Duodenal mucosa (tissue), 2 donors: ENCODE measurements around the gene UBE2E2.

ENCODE experiments used
- H3K27ac ChIP-seq: one replicate; pipeline ENCODE4 v1.7.0; 2013; ENCODE audit warnings: low read depth, low read length
- H3K27me3 ChIP-seq, 2 donors: one replicate each; pipeline ENCODE4 v1.7.0; 2013; ENCODE audit warnings: low read length in 2 of 2, control low read depth in 1 of 2; ENCODE audit not compliant: insufficient read depth in 2 of 2, control insufficient read depth in 1 of 2
- H3K36me3 ChIP-seq, 2 donors: one replicate each; pipeline ENCODE4 v1.7.0; 2013; ENCODE audit warnings: low read length in 2 of 2, control low read depth in 1 of 2; ENCODE audit not compliant: insufficient read depth in 2 of 2, control insufficient read depth in 1 of 2
- H3K4me1 ChIP-seq, 2 donors: one replicate each; pipeline ENCODE4 v1.7.0; 2013; ENCODE audit warnings: low read length in 2 of 2, control low read depth in 1 of 2; ENCODE audit not compliant: insufficient read depth in 2 of 2, control insufficient read depth in 1 of 2
- H3K4me3 ChIP-seq, 2 donors: one replicate each; pipeline ENCODE4 v1.7.0; 2013; ENCODE audit warnings: low read length in 2 of 2, low read depth in 1 of 2
- H3K9ac ChIP-seq, 2 donors: one replicate each; pipeline ENCODE4 v1.7.0; 2013; ENCODE audit warnings: low read length in 2 of 2, low read depth in 1 of 2
- H3K9me3 ChIP-seq, 2 donors: one replicate each; pipeline ENCODE4 v1.7.0; 2013; ENCODE audit warnings: low read length in 2 of 2, control low read depth in 1 of 2; ENCODE audit not compliant: control insufficient read depth in 1 of 2

UBE2E2 gene

GRCh38 chr3:23583980-23584740 is 381.0 kb downstream of the UBE2E2 start:
- no peak overlapping the region for H3K27ac ChIP-seq
- H3K4me3 ChIP-seq: no peak overlapping the region
- no peaks in the 10 kb centered on the region for H3K27me3 ChIP-seq
- no peaks in the 10 kb centered on the region for H3K36me3 ChIP-seq
- H3K9ac ChIP-seq: no peak overlapping the region
- peaks cover 0 to 5% of the 10 kb centered on the region in 2 donors for H3K4me1 ChIP-seq
- no peaks in the 10 kb centered on the region for H3K9me3 ChIP-seq

- Histone ChIP-seq H3K27ac (no peak overlapping the region), H3K9ac (no peak overlapping the region), H3K4me3 (no peak overlapping the region), H3K27me3 (no peaks in the 10 kb centered on the region), H3K4me1 (peaks cover 0 to 5% of the 10 kb centered on the region in 2 donors), H3K36me3 (no peaks in the 10 kb centered on the region), H3K9me3 (no peaks in the 10 kb centered on the region)
Observed at GRCh38 chr3:23587513-23587912, 384.4 kb downstream of the UBE2E2 start.

GRCh38 chr3:23588547-23588946 is 385.4 kb downstream of the UBE2E2 start:
- H3K9ac ChIP-seq: no peak overlapping the region
- H3K27ac ChIP-seq: no peak overlapping the region
- H3K9me3 ChIP-seq: no peaks in the 10 kb centered on the region
- no peaks in the 10 kb centered on the region for H3K36me3 ChIP-seq
- H3K4me3 ChIP-seq: no peak overlapping the region
- H3K27me3 ChIP-seq: no peaks in the 10 kb centered on the region
- peaks cover 0 to 5% of the 10 kb centered on the region in 2 donors for H3K4me1 ChIP-seq

GRCh38 chr3:23589602-23590001 is 386.5 kb downstream of the UBE2E2 start:
- Histone ChIP-seq H3K9me3 (no peaks in the 10 kb centered on the region), H3K27me3 (no peaks in the 10 kb centered on the region), H3K4me1 (peaks cover 0 to 5% of the 10 kb centered on the region in 2 donors), H3K9ac (no peak overlapping the region), H3K4me3 (no peak overlapping the region), H3K36me3 (no peaks in the 10 kb centered on the region), H3K27ac (no peak overlapping the region)

GRCh38 chr3:23590424-23591273 is 387.5 kb downstream of the UBE2E2 start:
- no peak overlapping the region for H3K4me3 ChIP-seq
- H3K9ac ChIP-seq: no peak overlapping the region
- H3K27me3 ChIP-seq: no peaks in the 10 kb centered on the region
- H3K36me3 ChIP-seq: no peaks in the 10 kb centered on the region
- H3K9me3 ChIP-seq: no peaks in the 10 kb centered on the region
- H3K4me1 ChIP-seq: peaks cover 0 to 5% of the 10 kb centered on the region in 2 donors
- no peak overlapping the region for H3K27ac ChIP-seq

- Histone ChIP-seq H3K36me3 (no peaks in the 10 kb centered on the region), H3K27me3 (no peaks in the 10 kb centered on the region), H3K4me3 (no peak overlapping the region), H3K9me3 (peaks cover under 1 to 1% of the 10 kb centered on the region in 2 donors), H3K4me1 (peaks cover 0 to 5% of the 10 kb centered on the region in 2 donors), H3K27ac (no peak overlapping the region), H3K9ac (no peak overlapping the region)
Observed at GRCh38 chr3:23591374-23591773, 388.2 kb downstream of the UBE2E2 start.

- peaks cover 2 to 4% of the 10 kb centered on the region in 2 donors for H3K9me3 ChIP-seq
- no peaks in the 10 kb centered on the region for H3K36me3 ChIP-seq
- H3K9ac ChIP-seq: no peak overlapping the region
- H3K4me1 ChIP-seq: peaks cover 0 to 5% of the 10 kb centered on the region in 2 donors
- H3K4me3 ChIP-seq: no peak overlapping the region
- no peak overlapping the region for H3K27ac ChIP-seq
- H3K27me3 ChIP-seq: no peaks in the 10 kb centered on the region
Observed at GRCh38 chr3:23592961-23593931, 390.1 kb downstream of the UBE2E2 start.

GRCh38 chr3:23594066-23594465 is 390.9 kb downstream of the UBE2E2 start:
- Histone ChIP-seq H3K36me3 (no peaks in the 10 kb centered on the region), H3K9ac (no peak overlapping the region), H3K27me3 (no peaks in the 10 kb centered on the region), H3K4me1 (no peaks in the 10 kb centered on the region), H3K27ac (no peak overlapping the region), H3K9me3 (peaks cover 2 to 4% of the 10 kb centered on the region in 2 donors), H3K4me3 (no peak overlapping the region)

- Histone ChIP-seq H3K4me3 (no peak overlapping the region), H3K9me3 (peaks cover 2 to 4% of the 10 kb centered on the region in 2 donors), H3K36me3 (no peaks in the 10 kb centered on the region), H3K9ac (no peak overlapping the region), H3K27me3 (no peaks in the 10 kb centered on the region), H3K4me1 (no peaks in the 10 kb centered on the region), H3K27ac (no peak overlapping the region)
Observed at GRCh38 chr3:23594894-23595670, 392.0 kb downstream of the UBE2E2 start.
